ENCODE results near the gene CCNE1. TPM values are rescaled to one million over a fixed set of nuclear protein-coding genes. Genes with fewer than 3 reads are reported as not detected.
A peak's percentile ranks its signal among the peaks of the same experiment; 100 is the strongest.

CCNE1 gene
- 10 to 100 TPM; 24.5 to 25.7 TPM for total RNA-seq

- ATAC-seq: peak; percentile 94
- ChIA-PET POLR2A (interaction anchor here (2.4 kb wide), 1 partner anchor 26 kb away, joined by 8 read pairs; no protein-coding TSS in a partner anchor), CTCF (no interaction called here)
- H3K4me3 Mint-ChIP-seq: peak within 1 kb of the TSS; percentile 83
- H3K27me3 Mint-ChIP-seq: no peaks in the 10 kb centered on the region
- peak within 1 kb of the TSS; percentile 93 for H3K27ac Mint-ChIP-seq
- peaks cover 18% of the 10 kb centered on the region for H3K36me3 Mint-ChIP-seq (ENCODE audit: low read depth)
- peaks cover 19% of the 10 kb centered on the region for H3K4me1 Mint-ChIP-seq (ENCODE audit: low read depth)
- TF ChIP-seq CTCF (IDR thresholded peaks at IDR 0.05): no peak
- H3K9me3 Mint-ChIP-seq: no peaks in the 10 kb centered on the region
- intact Hi-C loops (cut with micrococcal nuclease): no loop called here
- DNase-seq: peak; percentile 95
Measured at GRCh38 chr19:29811125-29812079, at the start of gene CCNE1. CCNE1 (plus strand) TSS chr19:29811991; CDS start chr19:29812556, 565 bp downstream.

- POLR2A ChIA-PET: no interaction called here
- TF ChIP-seq CTCF (IDR thresholded peaks at IDR 0.05): no peak
- H3K27ac Mint-ChIP-seq: no peak overlapping the region
- intact Hi-C loops (cut with micrococcal nuclease): loop anchor here (10.0 kb wide), 1 partner anchor 112 kb away; no protein-coding TSS in a partner anchor
- no peaks in the 10 kb centered on the region for H3K36me3 Mint-ChIP-seq (ENCODE audit: low read depth)
- no peak for ATAC-seq
- peaks cover 2% of the 10 kb centered on the region for H3K4me1 Mint-ChIP-seq (ENCODE audit: low read depth)
- no peak overlapping the region for H3K4me3 Mint-ChIP-seq
- H3K9me3 Mint-ChIP-seq: no peaks in the 10 kb centered on the region
- no peak for DNase-seq
- CTCF ChIA-PET: interaction anchor here (0.8 to 4.9 kb wide), 3 partner anchors 8 to 110 kb away, joined by 3 to 33 read pairs (median 3); no protein-coding TSS in a partner anchor
- H3K27me3 Mint-ChIP-seq: no peaks in the 10 kb centered on the region
Measured at GRCh38 chr19:29763196-29763595, 48.6 kb upstream of the CCNE1 start.

GRCh38 chr19:29764361-29764760 is 47.4 kb upstream of the CCNE1 start:
- TF ChIP-seq CTCF (IDR thresholded peaks at IDR 0.05): no peak
- no peak for DNase-seq
- H3K4me1 Mint-ChIP-seq (ENCODE audit: low read depth): peaks cover 2% of the 10 kb centered on the region
- H3K27ac Mint-ChIP-seq: no peak overlapping the region
- ChIA-PET POLR2A (no interaction called here), CTCF (no interaction called here)
- no peaks in the 10 kb centered on the region for H3K27me3 Mint-ChIP-seq
- H3K4me3 Mint-ChIP-seq: no peak overlapping the region
- H3K36me3 Mint-ChIP-seq (ENCODE audit: low read depth): no peaks in the 10 kb centered on the region
- intact Hi-C loops (cut with micrococcal nuclease): loop anchor here (10.0 kb wide), 1 partner anchor 110 kb away; no protein-coding TSS in a partner anchor
- no peaks in the 10 kb centered on the region for H3K9me3 Mint-ChIP-seq
- ATAC-seq: no peak

- Mint-ChIP-seq H3K36me3 (ENCODE audit: low read depth) (no peaks in the 10 kb centered on the region), H3K4me3 (no peak overlapping the region), H3K27me3 (no peaks in the 10 kb centered on the region), H3K9me3 (no peaks in the 10 kb centered on the region), H3K4me1 (ENCODE audit: low read depth) (no peaks in the 10 kb centered on the region), H3K27ac (no peak overlapping the region)
- POLR2A ChIA-PET: no interaction called here
- intact Hi-C loops (cut with micrococcal nuclease): loop anchor here (10.0 kb wide), 1 partner anchor 109 kb away; no protein-coding TSS in a partner anchor
- no peak for TF ChIP-seq CTCF (IDR thresholded peaks at IDR 0.05)
- DNase-seq (no peak), ATAC-seq (no peak)
- CTCF ChIA-PET: no interaction called here
Measured at GRCh38 chr19:29766100-29766499, 45.7 kb upstream of the CCNE1 start.

Data from activated CD8-positive, alpha-beta T cell treated with anti-CD3 and anti-CD28 coated beads for 36 hours (primary cell).